Testis (tissue), 2 donors: ENCODE measurements around the gene CCDC15.

ENCODE experiments used
- POLR2A ChIP-seq: fragments of 450-650 bp; IDR thresholded peaks from one replicate; pipeline ENCODE4 v1.6.1; 2017; ENCODE audit warnings: antibody characterized with exemption, mild to moderate bottlenecking, moderate library complexity
- TF ChIP-seq, protein P1 (sequence below), 3 experiments: fragments of 450-650 bp in 2 of 3; fragments of 200-600 bp in 1 of 3; sonication (generic) in 1 of 3; IDR thresholded peaks; one replicate each; pipeline ENCODE4 v1.5.1; 2016 to 2019; ENCODE audit warnings: antibody characterized with exemption in 3 of 3, mild to moderate bottlenecking in 2 of 3, moderate library complexity in 1 of 3

DNA sequence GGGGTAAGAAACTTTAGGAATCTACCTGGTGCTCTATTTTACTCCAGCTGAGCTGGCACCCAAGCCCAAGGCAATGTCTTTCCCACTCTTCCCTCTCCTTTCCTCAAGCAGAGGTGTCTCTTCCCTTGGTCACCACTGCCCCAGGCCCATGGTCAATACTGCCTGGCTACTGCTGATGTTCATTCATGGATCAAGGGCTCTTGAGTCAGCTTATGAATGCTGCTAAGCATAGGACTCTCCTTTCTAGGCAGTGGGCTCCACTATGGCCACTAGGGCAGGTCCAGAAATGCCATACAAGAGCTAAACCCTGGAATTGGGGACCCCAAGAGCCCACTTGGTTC lies 37.7 kb upstream of the CCDC15 start:
- TF ChIP-seq, protein P1, sequence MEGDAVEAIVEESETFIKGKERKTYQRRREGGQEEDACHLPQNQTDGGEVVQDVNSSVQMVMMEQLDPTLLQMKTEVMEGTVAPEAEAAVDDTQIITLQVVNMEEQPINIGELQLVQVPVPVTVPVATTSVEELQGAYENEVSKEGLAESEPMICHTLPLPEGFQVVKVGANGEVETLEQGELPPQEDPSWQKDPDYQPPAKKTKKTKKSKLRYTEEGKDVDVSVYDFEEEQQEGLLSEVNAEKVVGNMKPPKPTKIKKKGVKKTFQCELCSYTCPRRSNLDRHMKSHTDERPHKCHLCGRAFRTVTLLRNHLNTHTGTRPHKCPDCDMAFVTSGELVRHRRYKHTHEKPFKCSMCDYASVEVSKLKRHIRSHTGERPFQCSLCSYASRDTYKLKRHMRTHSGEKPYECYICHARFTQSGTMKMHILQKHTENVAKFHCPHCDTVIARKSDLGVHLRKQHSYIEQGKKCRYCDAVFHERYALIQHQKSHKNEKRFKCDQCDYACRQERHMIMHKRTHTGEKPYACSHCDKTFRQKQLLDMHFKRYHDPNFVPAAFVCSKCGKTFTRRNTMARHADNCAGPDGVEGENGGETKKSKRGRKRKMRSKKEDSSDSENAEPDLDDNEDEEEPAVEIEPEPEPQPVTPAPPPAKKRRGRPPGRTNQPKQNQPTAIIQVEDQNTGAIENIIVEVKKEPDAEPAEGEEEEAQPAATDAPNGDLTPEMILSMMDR (IDR thresholded peaks at IDR 0.05): no peak
- no peak for TF ChIP-seq POLR2A
